MM.1S (cell line): Measurements from ENCODE around the gene FOXP1.

Source experiments
- DNase-seq: peaks from one replicate; pipeline ENCODE4 v3.0.0-alpha.2; 2015
- H2AFZ ChIP-seq: fragments of 300-600 bp; sonication (generic); 2 replicates; pipeline ENCODE4 v1.6.0; 2016; ENCODE audit warnings: antibody characterized with exemption, low read length
- H3F3A ChIP-seq: fragments of 300-600 bp; sonication (generic); 2 replicates; pipeline ENCODE4 v1.6.1; 2016; ENCODE audit warnings: mild to moderate bottlenecking, antibody characterized with exemption, low read length, moderate library complexity, mixed read lengths; ENCODE audit not compliant: insufficient read depth
- H3K27ac ChIP-seq: fragments of 300-600 bp; sonication (generic); 2 replicates; pipeline ENCODE4 v1.5.1; 2016; ENCODE audit warnings: mild to moderate bottlenecking, low read length
- H3K27me3 ChIP-seq: fragments of 300-600 bp; sonication (generic); replicated peaks from 2 replicates; pipeline ENCODE4 v1.6.0; 2016; ENCODE audit warnings: low read length; ENCODE audit not compliant: insufficient read depth
- H3K36me3 ChIP-seq: fragments of 300-600 bp; sonication (generic); replicated peaks from 2 replicates; pipeline ENCODE4 v1.6.1; 2016; ENCODE audit warnings: mild to moderate bottlenecking, low read length, mixed read lengths; ENCODE audit not compliant: insufficient read depth
- H3K4me1 ChIP-seq: fragments of 300-600 bp; sonication (generic); 2 replicates; pipeline ENCODE4 v1.6.1; 2016; ENCODE audit warnings: low read length, mixed read lengths
- H3K4me2 ChIP-seq: fragments of 300-600 bp; sonication (generic); 2 replicates; pipeline ENCODE4 v1.6.0; 2016; ENCODE audit warnings: low read depth, low read length
- H3K4me3 ChIP-seq: fragments of 300-600 bp; sonication (generic); 2 replicates; pipeline ENCODE4 v1.5.1; 2016; ENCODE audit warnings: low read length, mixed read lengths
- H3K79me2 ChIP-seq: fragments of 300-600 bp; sonication (generic); 2 replicates; pipeline ENCODE4 v1.6.1; 2016; ENCODE audit warnings: mixed run types, low read length, mixed read lengths
- H3K9ac ChIP-seq: fragments of 300-600 bp; sonication (generic); 2 replicates; pipeline ENCODE4 v1.6.1; 2016; ENCODE audit warnings: low read length, mixed read lengths
- H3K9me2 ChIP-seq: fragments of 300-600 bp; sonication (generic); replicated peaks from 2 replicates; pipeline ENCODE4 v1.6.1; 2016; ENCODE audit warnings: mild to moderate bottlenecking, low read length, mixed read lengths; ENCODE audit not compliant: insufficient read depth
- H3K9me3 ChIP-seq: fragments of 300-600 bp; sonication (generic); replicated peaks from 2 replicates; pipeline ENCODE4 v1.6.1; 2016; ENCODE audit warnings: mild to moderate bottlenecking, low read length, mixed read lengths; ENCODE audit not compliant: insufficient read depth
- H4K20me1 ChIP-seq: fragments of 300-600 bp; sonication (generic); 2 replicates; pipeline ENCODE4 v1.6.1; 2016; ENCODE audit warnings: mild to moderate bottlenecking, low read length, moderate library complexity, mixed read lengths; ENCODE audit not compliant: insufficient read depth
- EZH2 ChIP-seq: fragments of 300-600 bp; sonication (generic); optimal IDR thresholded peaks from 2 replicates; pipeline ENCODE3; 2017; ENCODE audit warnings: low read depth, mild to moderate bottlenecking, antibody characterized with exemption, low read length, mixed read lengths
- EZH2phosphoT487 ChIP-seq: fragments of 300-600 bp; sonication (generic); IDR thresholded peaks from 2 replicates; pipeline ENCODE4 v1.6.1; 2018; ENCODE audit warnings: antibody characterized with exemption, low read length
- TF ChIP-seq, protein P1 (sequence below): fragments of 300-600 bp; sonication (generic); IDR thresholded peaks from 2 replicates; pipeline ENCODE4 v1.5.1; 2016; ENCODE audit warnings: antibody characterized with exemption, low read length, mixed read lengths

The FOXP1 gene

DNA sequence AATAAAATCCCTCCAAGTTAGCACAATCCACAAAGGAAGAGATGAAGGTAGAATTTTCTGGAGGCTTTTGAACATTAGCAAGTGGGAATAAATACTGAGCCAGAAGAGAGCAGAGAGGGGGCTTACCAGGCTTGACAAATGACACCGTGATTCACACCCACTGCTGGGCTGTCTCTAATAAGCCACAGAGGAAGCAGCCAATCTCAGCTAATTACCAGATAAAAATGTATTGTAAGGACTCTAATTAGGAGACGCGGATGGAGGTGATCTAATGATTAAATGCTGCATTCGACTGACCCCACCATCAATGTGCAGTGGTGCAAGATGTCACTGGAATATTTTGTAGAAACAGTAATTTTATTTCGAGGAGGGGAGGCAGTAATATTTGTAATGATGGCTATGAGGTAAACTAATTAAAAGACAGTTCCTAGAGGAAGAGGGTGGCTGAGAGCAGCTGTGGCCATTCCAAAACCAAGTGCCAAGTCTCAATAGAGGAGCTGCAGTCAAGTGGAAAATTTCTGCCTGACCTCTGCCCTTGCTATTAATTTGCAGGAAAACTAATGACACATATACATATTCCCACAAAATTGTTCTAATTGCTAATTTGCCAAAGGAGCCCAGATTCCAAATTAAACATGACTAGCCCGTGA is 602.2 kb downstream of the FOXP1 start:
- Histone ChIP-seq H3K9me3 (no peaks in the 10 kb centered on the region), H3K4me2 (peak overlapping the region; percentile 72), H4K20me1 (no peaks in the 10 kb centered on the region), H3K4me3 (0 out of 2 replicates have a peak overlapping the region, but pooled peaks have one; percentile 6), H3F3A (peaks cover 41% of the 10 kb centered on the region), H3K27ac (peak overlapping the region; percentile 99), H2AFZ (no peak overlapping the region), H3K9me2 (no peaks in the 10 kb centered on the region), H3K9ac (peak overlapping the region; percentile 87), H3K36me3 (peaks cover 10% of the 10 kb centered on the region), H3K4me1 (peaks cover 44% of the 10 kb centered on the region), H3K79me2 (peaks cover 13% of the 10 kb centered on the region; the same call in 1 of the 2 replicates), H3K27me3 (no peaks in the 10 kb centered on the region)
- no peak for DNase-seq
- TF ChIP-seq EZH2phosphoT487, result no peak
- TF ChIP-seq EZH2, result no peak
- TF ChIP-seq, protein P1, sequence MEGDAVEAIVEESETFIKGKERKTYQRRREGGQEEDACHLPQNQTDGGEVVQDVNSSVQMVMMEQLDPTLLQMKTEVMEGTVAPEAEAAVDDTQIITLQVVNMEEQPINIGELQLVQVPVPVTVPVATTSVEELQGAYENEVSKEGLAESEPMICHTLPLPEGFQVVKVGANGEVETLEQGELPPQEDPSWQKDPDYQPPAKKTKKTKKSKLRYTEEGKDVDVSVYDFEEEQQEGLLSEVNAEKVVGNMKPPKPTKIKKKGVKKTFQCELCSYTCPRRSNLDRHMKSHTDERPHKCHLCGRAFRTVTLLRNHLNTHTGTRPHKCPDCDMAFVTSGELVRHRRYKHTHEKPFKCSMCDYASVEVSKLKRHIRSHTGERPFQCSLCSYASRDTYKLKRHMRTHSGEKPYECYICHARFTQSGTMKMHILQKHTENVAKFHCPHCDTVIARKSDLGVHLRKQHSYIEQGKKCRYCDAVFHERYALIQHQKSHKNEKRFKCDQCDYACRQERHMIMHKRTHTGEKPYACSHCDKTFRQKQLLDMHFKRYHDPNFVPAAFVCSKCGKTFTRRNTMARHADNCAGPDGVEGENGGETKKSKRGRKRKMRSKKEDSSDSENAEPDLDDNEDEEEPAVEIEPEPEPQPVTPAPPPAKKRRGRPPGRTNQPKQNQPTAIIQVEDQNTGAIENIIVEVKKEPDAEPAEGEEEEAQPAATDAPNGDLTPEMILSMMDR, result no peak

DNA sequence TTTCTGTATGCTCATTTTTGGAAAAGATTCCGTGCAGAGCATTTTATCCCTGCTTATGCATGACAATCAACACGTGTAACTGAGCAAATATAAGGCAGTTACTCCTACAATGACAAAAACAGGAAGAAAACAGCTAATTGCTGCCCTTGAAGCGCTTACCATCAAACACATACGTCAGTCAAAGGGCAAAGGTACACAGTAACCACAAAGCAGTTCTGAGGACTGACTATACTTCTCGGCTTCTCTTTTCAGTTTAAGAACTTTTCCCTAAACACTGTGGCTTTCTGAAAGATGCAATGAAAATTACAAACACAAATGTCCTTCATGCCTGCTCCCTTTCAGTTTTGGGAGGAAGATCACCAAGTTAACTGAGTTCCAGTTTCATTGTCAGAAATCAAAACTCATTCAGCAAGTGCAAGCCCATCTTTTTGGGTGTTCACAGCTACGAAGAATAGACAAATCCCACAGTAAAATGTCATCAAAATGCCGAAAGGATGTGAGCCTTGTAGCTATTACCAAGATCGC is 602.8 kb downstream of the FOXP1 start:
- H3K4me2 ChIP-seq, result peak overlapping the region; percentile 72

DNA sequence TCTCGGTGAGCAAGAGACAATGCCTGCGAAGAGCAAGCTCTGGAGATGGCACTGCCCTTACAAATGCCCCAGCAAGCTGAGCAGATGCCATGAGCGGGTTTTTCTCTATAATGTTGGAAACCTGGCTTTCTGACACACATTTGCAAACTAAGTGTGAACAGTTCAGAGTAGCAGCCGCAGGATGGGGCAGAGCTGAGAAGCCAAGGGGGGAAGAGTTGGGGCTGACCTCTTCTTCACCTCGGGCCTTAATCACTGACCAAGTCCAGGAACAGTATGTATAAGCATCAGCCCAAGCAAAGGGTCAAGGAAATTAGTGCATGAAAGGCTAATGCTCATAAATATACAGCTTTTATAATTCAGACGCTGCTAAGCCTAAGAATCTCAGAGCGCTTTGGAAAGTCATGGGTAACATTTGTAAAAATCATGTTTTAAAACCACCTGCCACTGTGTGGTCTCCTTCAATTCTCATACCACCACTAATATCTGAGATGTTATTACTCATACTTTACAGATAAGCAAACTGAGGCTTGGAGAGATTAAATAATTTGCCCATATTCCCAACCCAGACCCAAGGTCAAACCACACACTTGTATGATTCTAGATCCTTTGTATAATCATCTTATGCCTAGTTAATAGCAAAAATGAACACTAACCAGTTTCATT is 603.4 kb downstream of the FOXP1 start:
- TF ChIP-seq EZH2phosphoT487, result no peak
- TF ChIP-seq, protein P1, result no peak
- no peak for TF ChIP-seq EZH2
- no peaks in the 10 kb centered on the region for H3K9me2 ChIP-seq
- peaks cover 11% of the 10 kb centered on the region for H3K36me3 ChIP-seq
- no peak overlapping the region; the same call in 1 of the 2 replicates for H3K9ac ChIP-seq
- H3K27ac ChIP-seq, result peak overlapping the region; percentile 99
- H3K79me2 ChIP-seq, result peaks cover 13% of the 10 kb centered on the region; the same call in 1 of the 2 replicates
- DNase-seq, result no peak
- peaks cover 48% of the 10 kb centered on the region for H3K4me1 ChIP-seq
- no peaks in the 10 kb centered on the region for H3K27me3 ChIP-seq
- peak overlapping the region; percentile 72 for H3K4me2 ChIP-seq
- H4K20me1 ChIP-seq, result no peaks in the 10 kb centered on the region
- peaks cover 41% of the 10 kb centered on the region for H3F3A ChIP-seq
- H3K4me3 ChIP-seq, result peak overlapping the region; percentile 6; the same call in 1 of the 2 replicates
- no peaks in the 10 kb centered on the region for H3K9me3 ChIP-seq
- no peak overlapping the region for H2AFZ ChIP-seq

More for the DNA sequence above, 602.8 kb downstream of the FOXP1 start:
- Histone ChIP-seq H3K9me3 (no peaks in the 10 kb centered on the region), H3K27me3 (no peaks in the 10 kb centered on the region), H3F3A (peaks cover 41% of the 10 kb centered on the region), H3K79me2 (peaks cover 13% of the 10 kb centered on the region; the same call in 1 of the 2 replicates), H3K27ac (peak overlapping the region; percentile 99), H3K36me3 (peaks cover 11% of the 10 kb centered on the region), H3K9me2 (no peaks in the 10 kb centered on the region), H3K9ac (peak overlapping the region; percentile 24; the same call in 1 of the 2 replicates), H3K4me3 (peak overlapping the region; percentile 6; the same call in 1 of the 2 replicates), H4K20me1 (no peaks in the 10 kb centered on the region), H2AFZ (no peak overlapping the region; the same call in 1 of the 2 replicates), H3K4me1 (peaks cover 44% of the 10 kb centered on the region)
- TF ChIP-seq EZH2, result no peak
- TF ChIP-seq, protein P1, result no peak
- DNase-seq, result peak; percentile 68
